NCI-H460 (cell line): ENCODE measurements around the gene TSHZ2. TPM values are rescaled to one million over a fixed set of nuclear protein-coding genes. Genes with fewer than 3 reads are reported as not detected.
A peak's percentile ranks its signal among the peaks of the same experiment; 100 is the strongest.
"Not testable (repeated sequence)": the region's sequence is repeated elsewhere in the genome, so short reads cannot be mapped to it uniquely, and the experiment has no call there.

ENCODE experiments used
- DNase-seq: peaks from one replicate; pipeline ENCODE4 v3.0.0-alpha.2; 2016; ENCODE audit warnings: low read depth; ENCODE audit errors: extremely low read depth
- small RNA-seq, 2 experiments: library from RNA; depleted of rRNA; stranded (forward); fragments of <200 nt; gene quantifications; one replicate each; pipeline ENCODE3, GENCODE V24; 2014
- total RNA-seq: library from RNA; depleted of rRNA; stranded (reverse); fragments of >200 nt; shearing (Covaris generic); gene quantifications from 2 replicates; pipeline ENCODE4 v1.2.3, GENCODE V29; 2014

TSHZ2 gene
- total RNA-seq, 1 experiment from 2014 or later, result not detected

DNA sequence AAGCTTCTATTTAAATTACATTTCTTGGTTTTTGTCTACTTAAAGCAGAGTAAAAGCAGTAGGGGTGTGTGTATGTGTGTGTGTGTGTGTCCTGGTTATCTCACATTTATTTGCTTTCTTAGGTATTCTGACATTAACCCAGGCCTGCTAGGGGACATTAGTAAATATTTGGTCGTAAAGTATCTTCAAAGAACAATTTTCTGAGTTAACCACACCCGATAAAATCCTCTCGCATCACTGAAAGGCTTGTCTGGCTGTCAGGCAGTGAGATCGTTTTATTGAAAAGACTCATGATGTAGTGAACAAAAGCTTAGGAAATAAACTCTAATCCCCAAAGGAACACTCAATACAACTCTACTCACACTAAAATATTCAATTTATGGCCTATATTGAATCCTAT is 543.6 kb downstream of the TSHZ2 start:
- DNase-seq, result no peak

DNA sequence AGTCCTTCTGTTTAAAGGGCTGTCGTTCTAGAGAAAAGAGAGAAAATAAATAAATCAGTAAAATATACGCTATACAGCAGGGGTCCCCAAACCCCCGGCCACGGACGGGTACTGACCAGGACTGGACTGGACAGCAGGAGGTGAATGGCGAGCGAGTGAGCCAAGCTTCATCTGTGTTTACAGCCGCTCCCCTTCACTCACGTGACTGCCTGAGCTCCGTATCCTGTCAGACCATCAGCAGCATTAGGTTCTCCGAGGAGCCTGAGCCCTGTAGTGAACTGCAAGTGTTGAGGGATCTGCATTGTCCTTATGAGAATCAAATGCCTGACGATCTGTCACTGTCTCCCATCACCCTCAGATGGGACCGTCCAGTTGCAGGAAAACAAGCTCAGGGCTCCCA is 545.0 kb downstream of the TSHZ2 start:
- peak; percentile 6 for DNase-seq

DNA sequence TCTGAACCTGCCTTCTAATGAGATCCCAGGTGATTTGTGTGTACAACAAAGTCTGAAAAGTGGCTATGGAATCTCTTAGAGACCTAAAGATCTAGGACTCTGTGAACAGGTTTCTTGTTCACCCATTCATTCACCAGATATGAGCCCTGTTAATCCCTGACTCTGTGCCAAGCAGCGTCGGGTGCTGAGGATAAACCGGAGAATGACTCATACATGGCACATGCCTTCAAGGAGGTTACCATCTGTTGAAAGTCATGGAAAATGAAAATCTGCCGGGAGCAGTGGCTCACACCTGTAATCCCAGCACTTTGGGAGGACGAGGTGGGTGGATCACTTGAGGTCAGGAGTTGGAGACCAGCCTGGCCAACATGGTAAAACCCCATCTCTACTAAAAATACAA is 549.3 kb downstream of the TSHZ2 start:
- DNase-seq, result peak; percentile 7

DNA sequence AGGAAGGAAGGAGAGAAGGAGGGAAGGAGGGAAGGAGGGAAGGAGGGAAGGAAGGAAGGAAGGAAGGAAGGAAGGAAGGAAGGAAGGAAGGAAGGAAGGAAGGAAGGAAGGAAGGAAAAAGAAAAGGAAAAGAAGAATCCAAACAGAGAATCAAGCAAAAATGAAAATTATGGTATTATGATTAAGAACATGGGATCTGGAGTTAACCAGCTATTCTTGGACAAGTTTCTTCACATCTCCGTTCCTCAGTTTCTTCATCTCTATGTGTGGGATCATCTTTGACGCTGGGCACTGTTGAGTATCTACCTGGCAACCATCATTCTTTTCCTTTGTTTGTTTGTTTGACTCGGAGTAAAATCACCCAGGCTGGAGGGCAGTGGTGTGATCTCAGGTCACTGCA is 549.9 kb downstream of the TSHZ2 start:
- no peak for DNase-seq

DNA sequence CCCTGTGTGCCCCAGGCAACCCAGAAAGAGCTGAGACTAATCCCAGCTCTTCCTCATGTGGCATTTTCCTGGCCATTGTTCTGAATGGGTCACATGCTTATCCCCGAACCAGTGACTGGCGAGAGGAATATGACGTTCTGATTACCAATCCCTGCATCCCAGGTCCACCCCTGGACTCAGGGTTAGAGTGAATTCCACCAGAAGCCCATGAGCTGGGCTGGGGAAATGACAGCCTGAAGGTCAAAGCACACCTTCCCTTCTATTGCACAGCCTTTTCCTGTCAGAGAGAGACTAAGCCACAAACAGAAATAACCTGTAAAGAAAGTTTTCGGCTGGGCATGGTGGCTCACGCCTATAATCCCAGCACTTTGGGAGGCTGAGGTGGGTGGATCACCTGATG is 550.5 kb downstream of the TSHZ2 start:
- DNase-seq, result no peak

DNA sequence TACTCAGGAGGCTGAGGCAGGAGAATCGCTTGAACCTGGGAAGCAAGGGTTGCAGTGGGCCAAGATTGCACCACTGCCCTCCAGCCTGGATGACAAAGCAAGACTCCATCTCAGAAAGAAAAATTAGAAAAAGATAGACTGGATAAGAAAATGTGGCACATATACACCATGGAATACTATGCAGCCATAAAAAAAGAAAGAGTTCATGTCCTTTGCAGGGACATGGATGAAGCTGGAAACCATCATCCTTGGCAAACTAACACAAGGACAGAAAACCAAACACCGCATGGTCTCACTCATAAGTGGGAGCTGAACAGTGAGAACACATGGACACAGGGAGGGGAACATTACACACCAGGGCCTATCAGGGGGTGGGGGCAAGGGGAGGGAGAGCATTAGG is 551.5 kb downstream of the TSHZ2 start:
- DNase-seq, result not testable (repeated sequence)

DNA sequence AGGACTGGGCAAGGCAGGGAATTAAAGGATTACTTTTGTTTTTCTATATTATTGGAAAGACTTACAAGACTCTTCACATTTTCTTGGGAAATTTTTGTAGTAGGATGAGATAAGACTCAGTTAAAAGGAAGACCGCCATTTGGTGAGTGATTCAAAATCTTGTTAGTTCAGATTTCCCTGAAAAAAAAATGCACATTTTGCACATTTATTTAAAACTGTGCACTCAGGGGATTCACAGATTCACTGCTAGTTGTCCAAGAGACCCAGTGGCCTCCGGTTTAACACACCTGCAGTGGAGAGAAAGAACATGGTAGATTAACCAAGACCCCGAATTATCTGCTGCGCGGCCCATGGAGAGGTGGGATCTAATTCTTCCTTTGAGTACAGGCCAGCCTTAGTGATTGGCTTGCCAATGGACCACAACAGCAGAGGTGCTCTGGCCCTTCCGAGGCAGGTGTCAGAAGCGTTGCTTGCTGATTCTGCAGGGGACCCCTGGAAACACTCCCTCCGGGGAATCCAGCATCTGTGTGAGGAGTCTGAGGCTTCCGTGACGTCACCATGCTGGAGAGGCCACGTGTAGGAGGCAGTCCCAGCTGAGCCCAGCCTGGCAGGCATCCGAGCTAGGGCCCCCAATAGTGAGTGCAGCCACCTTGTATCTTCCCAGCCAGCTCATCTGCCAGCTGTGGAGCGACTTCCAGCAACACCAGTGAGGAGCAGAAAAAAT is 552.6 kb downstream of the TSHZ2 start:
- DNase-seq, result no peak

DNA sequence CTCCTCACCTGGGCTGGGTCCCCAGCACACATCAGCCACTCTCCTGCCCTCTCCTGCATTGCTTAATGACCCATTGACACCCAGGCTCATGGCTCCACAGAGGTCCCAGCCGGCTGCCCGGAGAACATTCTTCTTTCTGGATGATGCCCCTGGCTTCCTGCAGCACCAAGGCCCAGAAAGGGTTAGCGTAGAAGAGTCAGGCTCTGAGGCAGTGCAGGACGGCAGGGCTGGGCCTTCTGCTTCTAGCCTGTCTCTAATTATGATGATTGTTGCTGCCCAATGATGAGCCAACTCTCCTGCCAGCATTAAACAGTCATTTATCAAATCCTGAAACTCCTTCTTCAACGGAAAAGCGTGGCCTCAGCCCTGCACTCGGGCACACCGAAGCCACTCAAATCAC is 555.0 kb downstream of the TSHZ2 start:
- DNase-seq, result no peak

DNA sequence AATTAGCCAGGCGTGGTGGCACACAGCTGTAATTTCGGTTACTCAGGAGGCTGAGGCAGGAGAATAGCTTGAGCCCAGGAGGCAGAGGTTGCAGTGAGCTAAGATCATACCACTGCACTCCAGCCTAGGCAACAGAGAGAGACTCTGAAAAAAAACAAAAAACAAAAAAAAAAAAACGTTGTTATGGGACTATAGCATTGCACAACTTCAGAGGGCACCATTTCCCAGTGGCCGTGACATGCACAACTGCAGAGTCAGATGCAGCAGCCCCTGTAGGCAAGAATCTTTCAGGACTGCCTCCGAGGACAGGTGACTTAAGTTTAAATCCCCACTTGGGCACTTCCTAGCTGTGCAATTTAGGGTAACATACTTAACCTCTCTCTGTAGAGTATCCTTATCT is 557.5 kb downstream of the TSHZ2 start:
- no peak for DNase-seq

DNA sequence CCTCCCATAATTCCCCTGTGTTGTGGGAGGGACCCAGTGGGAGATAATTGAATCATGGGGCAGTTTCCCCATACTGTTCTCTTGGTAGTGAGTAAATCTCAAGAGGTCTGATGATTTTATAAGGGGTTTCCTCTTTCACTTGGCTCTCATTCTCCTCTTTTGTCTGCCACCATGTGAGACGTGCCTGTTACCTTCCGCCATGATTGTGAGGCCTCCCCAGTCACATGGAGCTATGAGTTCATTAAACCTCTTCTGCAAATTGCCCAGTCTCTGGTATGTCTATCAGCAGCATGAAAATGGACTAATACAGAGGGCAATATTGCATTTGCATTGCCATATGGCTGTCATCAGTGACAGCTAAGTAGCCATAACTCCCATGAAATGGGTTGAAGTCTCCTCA is 558.3 kb downstream of the TSHZ2 start:
- DNase-seq, result no peak

DNA sequence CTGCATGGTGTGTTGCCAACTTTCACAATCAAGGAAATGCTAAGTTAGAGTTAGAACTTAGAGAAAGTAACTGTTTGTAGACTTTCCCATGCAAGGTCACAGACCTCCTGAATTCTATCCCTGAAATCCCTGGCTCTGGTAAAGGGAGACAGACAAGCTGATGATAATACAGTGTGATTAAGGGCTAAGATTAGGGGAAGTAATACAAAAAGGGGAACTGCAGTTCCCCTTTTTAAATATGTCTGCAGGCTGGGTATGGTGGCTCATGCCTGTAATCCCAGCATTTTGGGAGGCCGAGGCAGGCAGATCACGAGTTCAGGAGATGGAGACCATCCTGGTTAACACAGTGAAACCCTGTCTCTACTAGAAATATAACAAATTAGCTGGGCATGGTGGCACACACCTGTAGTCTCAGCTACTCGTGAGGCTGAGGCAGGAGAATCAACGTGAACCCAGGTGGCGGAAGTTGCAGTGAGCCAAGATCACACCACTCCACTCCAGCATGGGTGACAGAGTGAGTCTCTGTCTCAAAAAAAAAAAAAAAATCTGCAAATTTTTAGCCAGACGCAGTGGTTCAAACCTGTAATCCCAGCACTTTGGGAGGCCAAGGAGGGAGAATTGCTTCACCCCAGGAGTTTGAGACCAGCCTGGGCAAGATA is 560.6 kb downstream of the TSHZ2 start:
- not testable (repeated sequence) for DNase-seq

DNA sequence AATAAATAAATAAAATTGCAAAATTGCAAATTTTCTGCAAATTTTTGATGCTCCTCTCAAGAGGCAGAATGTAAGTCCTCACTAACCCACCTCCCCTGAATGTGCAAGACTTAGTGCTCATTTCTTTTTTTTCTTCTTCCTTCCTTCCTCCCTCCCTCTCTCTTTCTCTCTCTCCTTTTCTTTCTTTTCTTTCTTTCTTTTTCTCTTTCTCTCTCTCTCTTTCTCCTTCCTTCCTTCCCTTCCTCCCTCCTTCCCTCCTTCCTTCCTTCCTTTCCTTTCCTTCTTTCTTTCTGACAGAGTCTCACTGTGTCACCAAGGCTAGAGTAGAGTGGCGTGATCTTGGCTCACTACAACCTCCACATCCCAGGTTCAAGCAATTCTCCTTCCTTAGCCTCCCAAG is 561.3 kb downstream of the TSHZ2 start:
- DNase-seq, result no peak

DNA sequence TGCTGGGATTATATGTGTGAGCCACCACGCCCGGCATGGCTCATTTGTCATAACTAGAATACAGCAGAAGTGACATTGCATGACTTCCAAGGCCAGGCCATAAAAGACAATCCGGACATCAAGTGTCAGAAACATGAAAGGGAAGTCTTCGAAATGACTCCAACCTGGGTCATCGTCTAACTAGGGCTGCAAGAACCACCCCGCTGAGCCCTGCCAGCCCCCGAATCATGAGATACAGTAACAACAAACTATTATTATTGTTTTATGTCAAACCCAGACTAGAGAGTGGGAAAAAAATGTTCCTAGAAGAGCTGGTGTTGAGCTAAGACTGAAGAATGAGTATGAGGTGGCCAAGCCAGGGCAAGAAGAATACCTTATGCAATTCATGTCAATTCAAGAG is 561.9 kb downstream of the TSHZ2 start:
- DNase-seq, result no peak

DNA sequence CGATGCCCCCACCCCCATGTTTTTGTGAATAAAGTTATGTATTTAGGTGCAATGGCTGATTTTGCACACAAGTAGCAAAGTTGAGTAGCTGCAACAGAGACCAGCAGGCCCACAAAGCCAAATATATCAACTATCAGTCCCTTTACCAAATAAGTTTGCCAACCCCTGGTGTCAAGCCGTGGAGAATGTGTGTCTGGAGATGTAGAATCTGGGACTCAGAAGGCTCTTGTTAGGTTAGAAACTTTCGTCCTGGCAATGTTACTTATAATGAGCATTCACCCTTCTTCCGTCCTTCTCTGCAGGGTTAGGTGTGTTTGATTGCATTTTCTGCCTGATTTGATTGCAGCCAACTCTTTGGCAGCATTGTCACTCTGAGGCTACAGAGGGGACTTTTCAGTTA is 563.7 kb downstream of the TSHZ2 start:
- no peak for DNase-seq

DNA sequence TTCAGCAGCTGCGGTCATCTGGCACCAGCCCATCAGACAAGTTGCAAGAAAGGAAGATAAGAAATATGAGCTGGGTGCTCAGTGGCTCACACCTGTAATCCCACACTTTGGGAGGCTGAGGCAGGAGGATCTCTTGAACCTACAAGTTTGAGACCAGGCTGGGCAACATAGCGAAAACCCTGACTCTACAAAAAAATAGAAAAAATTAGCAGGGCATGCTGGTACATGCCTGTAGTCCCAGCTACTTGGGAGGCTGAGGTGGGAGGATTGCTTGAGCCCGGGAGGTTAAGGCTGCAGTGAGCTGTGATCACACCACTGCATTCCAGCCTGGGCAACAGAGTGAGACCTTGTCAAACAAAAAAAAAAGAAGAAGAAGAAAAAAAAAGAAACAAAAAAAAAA is 564.2 kb downstream of the TSHZ2 start:
- DNase-seq, result not testable (repeated sequence)

DNA sequence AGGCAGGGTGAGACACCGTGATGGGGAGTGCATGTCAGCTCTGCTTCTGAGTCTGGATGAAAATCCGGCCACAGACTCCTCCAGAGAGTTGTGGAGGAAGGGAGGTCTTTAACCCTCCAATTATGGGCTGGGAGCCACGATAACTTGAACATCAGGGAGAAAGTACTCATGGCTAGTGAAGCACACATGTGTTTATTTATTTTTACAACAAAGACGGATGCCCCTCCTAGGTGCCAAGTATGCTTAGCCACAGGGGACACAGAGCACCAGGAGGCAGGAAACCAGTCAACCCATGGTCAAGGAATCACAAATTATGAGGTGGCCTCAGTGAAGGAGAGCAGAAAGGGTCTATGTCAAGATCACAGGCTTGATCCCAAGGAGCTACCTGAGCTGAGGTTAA is 567.4 kb downstream of the TSHZ2 start:
- no peak for DNase-seq

Small RNA genes lying within 50 kb of the gene (small RNA-seq; reads per million reads assigned to genes)
- 0 reads per million in 2 experiments for gene RF00019
